Progenitor cell of endocrine pancreas (in vitro differentiated cells): ENCODE results near the gene SNRPA1. TPM values are rescaled to one million over a fixed set of nuclear protein-coding genes. Genes with fewer than 3 reads are reported as not detected.

ENCODE experiments used
- DNase-seq: peaks from one replicate; pipeline ENCODE4 v3.0.0; 2021; ENCODE audit warnings: low spot score; ENCODE audit not compliant: unreplicated experiment
- H3K27ac Mint-ChIP-seq: 2 replicates; pipeline ENCODE4 v1.8.0; 2021; ENCODE audit warnings: mild to moderate bottlenecking, moderate library complexity, mixed read lengths
- H3K27me3 Mint-ChIP-seq: 2 replicates; pipeline ENCODE4 v1.8.0; 2021; ENCODE audit warnings: mixed read lengths
- H3K36me3 Mint-ChIP-seq: 2 replicates; pipeline ENCODE4 v1.8.0; 2022; ENCODE audit warnings: mixed read lengths; ENCODE audit not compliant: insufficient read depth
- H3K4me1 Mint-ChIP-seq: 2 replicates; pipeline ENCODE4 v1.8.0; 2021; ENCODE audit warnings: low read depth, mixed read lengths
- H3K4me3 Mint-ChIP-seq: 2 replicates; pipeline ENCODE4 v1.8.0; 2021; ENCODE audit warnings: low read depth, mild to moderate bottlenecking, moderate library complexity, mixed read lengths
- H3K9me3 Mint-ChIP-seq: 2 replicates; pipeline ENCODE4 v1.8.0; 2021; ENCODE audit warnings: low read depth, mixed read lengths
- CTCF ChIP-seq: fragments of 200-600 bp; sonication (generic); IDR thresholded peaks from one replicate; pipeline ENCODE4 v1.5.0; 2021; ENCODE audit warnings: antibody characterized with exemption, mild to moderate bottlenecking; ENCODE audit not compliant: unreplicated experiment
- total RNA-seq: library from RNA; stranded (reverse); gene quantifications from 2 replicates; pipeline ENCODE4 v1.2.1, GENCODE V29; 2021

SNRPA1 gene
- total RNA-seq, 1 donor from 2014 or later: 78.6 TPM

GRCh38 chr15:101332061-101332467 lies 37.0 kb upstream of the SNRPA1 start:
- Mint-ChIP-seq H3K4me3 (no peak overlapping the region), H3K4me1 (no peaks in the 10 kb centered on the region), H3K36me3 (no peaks in the 10 kb centered on the region), H3K27me3 (peaks cover 14% of the 10 kb centered on the region), H3K27ac (peak overlapping the region; percentile 47), H3K9me3 (no peaks in the 10 kb centered on the region)
- no peak for DNase-seq
- no peak for TF ChIP-seq CTCF

GRCh38 chr15:101329867-101330380 lies 34.9 kb upstream of the SNRPA1 start:
- Mint-ChIP-seq H3K4me3 (no peak overlapping the region), H3K4me1 (no peaks in the 10 kb centered on the region), H3K27ac (no peak overlapping the region), H3K36me3 (no peaks in the 10 kb centered on the region), H3K27me3 (peaks cover 22% of the 10 kb centered on the region), H3K9me3 (no peaks in the 10 kb centered on the region)
- DNase-seq: no peak
- no peak for TF ChIP-seq CTCF

- DNase-seq: no peak
Observed at GRCh38 chr15:101329309-101329863, 34.3 kb upstream of the SNRPA1 start.

GRCh38 chr15:101328001-101328400 lies 33.0 kb upstream of the SNRPA1 start:
- H3K27ac Mint-ChIP-seq: no peak overlapping the region
- DNase-seq: no peak
- peaks cover 22% of the 10 kb centered on the region for H3K27me3 Mint-ChIP-seq
- no peak overlapping the region for H3K4me3 Mint-ChIP-seq
- no peaks in the 10 kb centered on the region for H3K9me3 Mint-ChIP-seq
- no peaks in the 10 kb centered on the region for H3K36me3 Mint-ChIP-seq
- TF ChIP-seq CTCF: no peak
- no peaks in the 10 kb centered on the region for H3K4me1 Mint-ChIP-seq

More at GRCh38 chr15:101329309-101329863, 34.3 kb upstream of the SNRPA1 start:
- H3K9me3 Mint-ChIP-seq: no peaks in the 10 kb centered on the region
- H3K27ac Mint-ChIP-seq: no peak overlapping the region
- peaks cover 22% of the 10 kb centered on the region for H3K27me3 Mint-ChIP-seq
- no peak for TF ChIP-seq CTCF
- H3K4me1 Mint-ChIP-seq: no peaks in the 10 kb centered on the region
- H3K4me3 Mint-ChIP-seq: no peak overlapping the region
- H3K36me3 Mint-ChIP-seq: no peaks in the 10 kb centered on the region

GRCh38 chr15:101327147-101327740 lies 32.2 kb upstream of the SNRPA1 start:
- TF ChIP-seq CTCF: no peak
- Mint-ChIP-seq H3K27me3 (peaks cover 23% of the 10 kb centered on the region), H3K27ac (no peak overlapping the region), H3K36me3 (no peaks in the 10 kb centered on the region), H3K4me3 (no peak overlapping the region), H3K9me3 (no peaks in the 10 kb centered on the region), H3K4me1 (no peaks in the 10 kb centered on the region)
- DNase-seq: no peak
